HG03565 (cell line): ENCODE measurements around the gene MND1.

Source experiments
- ATAC-seq: cut with Tn5 transposase; IDR thresholded peaks from one replicate; pipeline ENCODE4 v1.9.1; 2021; ENCODE audit warnings: mild to moderate bottlenecking, moderate library complexity; ENCODE audit not compliant: unreplicated experiment

MND1 gene, protein sequence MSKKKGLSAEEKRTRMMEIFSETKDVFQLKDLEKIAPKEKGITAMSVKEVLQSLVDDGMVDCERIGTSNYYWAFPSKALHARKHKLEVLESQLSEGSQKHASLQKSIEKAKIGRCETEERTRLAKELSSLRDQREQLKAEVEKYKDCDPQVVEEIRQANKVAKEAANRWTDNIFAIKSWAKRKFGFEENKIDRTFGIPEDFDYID

DNA sequence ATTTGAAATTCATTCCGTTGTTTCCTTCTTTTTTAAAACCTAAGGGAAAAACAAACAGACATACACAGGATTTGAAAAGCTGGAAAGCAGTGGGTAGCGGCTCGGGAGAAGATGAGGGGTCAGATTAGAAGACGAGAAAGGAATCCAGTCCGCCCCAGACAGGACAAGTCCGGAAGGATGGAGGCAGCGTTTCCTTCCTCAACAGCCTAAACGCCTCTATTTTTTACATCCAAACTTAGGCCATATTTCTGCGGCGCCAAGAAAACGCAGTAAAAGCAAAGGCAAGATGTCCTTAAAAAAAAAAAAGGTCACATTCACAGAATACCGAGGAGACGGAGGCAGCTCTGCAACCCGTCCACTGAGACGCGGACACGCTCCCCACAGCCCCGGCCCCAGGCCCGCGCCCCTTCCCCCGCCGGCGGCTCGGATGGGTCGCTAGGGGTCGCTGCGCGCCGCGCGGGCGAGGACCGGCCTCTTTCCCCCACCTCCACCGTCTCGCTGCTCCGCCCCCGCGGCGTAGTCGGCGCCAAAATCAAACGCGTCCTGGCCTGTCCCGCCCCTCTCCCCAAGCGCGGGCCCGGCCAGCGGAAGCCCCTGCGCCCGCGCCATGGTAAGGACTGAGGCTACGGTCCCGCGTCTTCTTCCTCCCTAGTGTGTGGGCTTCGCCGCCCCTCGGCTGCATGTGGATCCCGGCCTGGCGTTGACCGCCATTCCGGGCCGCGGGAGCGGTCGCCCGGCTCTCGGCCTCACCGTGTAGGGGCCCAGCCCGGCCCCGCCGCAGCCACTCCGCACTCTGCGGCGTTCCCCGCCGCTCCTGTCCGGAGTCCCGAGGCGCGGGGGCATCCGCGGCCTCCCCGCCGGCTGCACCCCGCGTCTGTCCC, at the start of gene MND1:
Gene MND1 (plus strand): TSS at position 558 of the 881 bp plus-strand sequence. CDS start 50 bp downstream, at position 608.
- ATAC-seq, result peak; percentile 70

GRCh38 chr4:153295131-153295755, 49.2 kb upstream of the MND1 start:
- no peak for ATAC-seq

GRCh38 chr4:153296040-153296823, 48.3 kb upstream of the MND1 start:
- no peak for ATAC-seq

GRCh38 chr4:153297116-153297515, 47.4 kb upstream of the MND1 start:
- ATAC-seq, result no peak

DNA sequence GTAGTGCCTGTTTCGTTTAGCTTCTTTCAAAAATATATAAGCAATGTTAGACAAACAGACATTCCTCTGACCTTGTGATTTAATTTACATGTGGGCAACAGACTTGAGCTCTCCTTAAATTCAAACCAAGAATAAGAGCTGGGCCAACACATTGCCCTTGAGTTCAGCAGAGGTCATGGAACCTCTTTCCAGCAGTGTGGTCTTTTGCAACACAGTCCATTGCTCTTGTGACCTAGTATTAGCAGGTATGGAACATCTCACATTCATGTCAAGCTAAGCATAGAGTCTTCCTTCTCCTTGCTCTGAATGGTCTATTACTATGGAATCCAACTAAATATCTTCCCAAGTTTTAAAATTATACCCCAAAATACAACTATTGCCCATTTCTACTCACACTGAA, 33.7 kb upstream of the MND1 start:
- ATAC-seq, result no peak

DNA sequence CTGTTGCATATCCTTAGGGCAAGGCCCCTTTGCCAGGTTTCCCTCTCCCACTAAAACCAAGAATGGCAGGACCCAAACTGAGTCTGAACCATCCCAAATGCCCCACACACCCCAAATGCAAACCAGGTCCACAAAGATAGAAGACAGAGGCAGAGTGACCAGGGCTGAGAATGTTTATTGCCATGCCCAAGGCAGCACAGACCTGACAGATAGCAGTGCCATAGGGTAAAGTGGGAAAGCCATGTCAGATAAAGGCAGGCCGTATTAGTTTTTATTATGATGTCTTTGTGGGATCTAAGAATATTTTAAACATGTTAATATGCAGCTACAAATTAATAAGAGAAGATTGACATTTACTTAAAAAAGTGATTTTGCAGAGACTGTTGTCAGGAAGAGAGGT, 29.6 kb upstream of the MND1 start:
- no peak for ATAC-seq

DNA sequence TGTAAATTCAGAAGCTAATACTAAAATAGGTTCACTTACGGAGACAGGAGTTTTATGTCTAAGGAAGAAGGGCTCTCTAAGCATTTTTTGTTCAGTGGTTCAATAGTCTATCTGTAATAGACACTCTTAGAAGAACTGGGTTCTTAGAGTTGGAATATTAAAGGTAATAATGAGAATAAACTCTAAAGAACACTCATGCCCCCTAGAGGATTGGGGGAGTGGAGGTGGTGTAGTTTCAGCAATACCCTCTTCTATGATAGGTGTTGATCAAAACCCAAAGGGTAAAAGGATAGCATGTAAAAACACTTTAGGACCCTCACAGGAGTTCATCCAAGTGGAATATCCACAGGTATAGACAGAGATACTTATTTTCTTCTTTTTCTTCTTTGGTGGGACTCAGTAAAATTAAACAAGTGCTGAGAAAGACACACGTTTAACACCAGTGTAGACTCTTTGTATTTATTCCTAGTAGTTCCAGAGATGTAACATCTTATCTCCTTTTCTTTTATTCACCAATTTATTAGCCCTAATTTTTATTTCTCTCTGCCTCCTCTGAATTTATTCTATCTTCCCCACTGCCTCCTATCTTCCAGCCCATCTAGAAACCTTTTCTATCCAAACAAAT, 25.7 kb upstream of the MND1 start:
- ATAC-seq, result no peak

- ATAC-seq, result no peak
Observed at GRCh38 chr4:153322791-153323190, 21.7 kb upstream of the MND1 start.

GRCh38 chr4:153324046-153324445, 20.4 kb upstream of the MND1 start:
- ATAC-seq, result no peak

GRCh38 chr4:153325558-153325957, 18.9 kb upstream of the MND1 start:
- no peak for ATAC-seq

DNA sequence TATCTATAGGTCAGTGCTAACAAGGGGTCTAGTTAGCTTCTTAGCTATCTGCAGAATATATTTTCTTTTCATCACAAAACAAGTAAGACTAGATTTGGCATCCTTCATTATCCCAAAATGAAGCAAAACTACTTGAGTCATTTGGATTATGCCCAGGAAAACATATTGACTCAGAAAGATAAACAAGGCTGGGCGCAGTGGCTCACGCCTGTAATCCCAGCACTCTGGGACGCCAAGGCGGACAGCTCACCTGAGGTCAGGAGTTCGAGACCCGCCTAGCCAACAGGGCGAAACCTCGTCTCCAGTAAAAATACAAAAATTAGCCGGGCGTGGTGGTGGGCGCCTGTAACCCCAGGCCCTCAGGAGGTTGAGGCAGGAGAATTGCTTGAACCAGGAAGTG, 18.0 kb upstream of the MND1 start:
- no peak for ATAC-seq

GRCh38 chr4:153327247-153327646, 17.2 kb upstream of the MND1 start:
- ATAC-seq, result no peak

DNA sequence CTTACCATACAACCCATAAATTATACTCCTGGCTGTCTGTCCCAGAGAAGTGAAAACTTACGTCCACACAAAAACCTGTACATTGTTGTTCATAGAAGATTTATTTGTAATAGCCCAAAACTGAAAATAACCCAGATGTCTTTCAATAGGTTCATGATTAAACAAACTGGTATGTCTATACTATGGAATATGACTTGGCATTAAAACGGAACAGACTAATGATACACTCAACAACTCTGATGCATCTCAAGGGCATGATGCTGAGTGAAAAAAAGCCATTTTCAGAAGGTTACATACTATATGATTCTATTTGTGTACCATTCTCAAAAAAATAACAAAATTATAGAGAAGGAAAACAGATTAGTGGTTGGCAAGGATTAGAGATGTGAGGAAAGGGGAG, 11.6 kb upstream of the MND1 start:
- no peak for ATAC-seq

DNA sequence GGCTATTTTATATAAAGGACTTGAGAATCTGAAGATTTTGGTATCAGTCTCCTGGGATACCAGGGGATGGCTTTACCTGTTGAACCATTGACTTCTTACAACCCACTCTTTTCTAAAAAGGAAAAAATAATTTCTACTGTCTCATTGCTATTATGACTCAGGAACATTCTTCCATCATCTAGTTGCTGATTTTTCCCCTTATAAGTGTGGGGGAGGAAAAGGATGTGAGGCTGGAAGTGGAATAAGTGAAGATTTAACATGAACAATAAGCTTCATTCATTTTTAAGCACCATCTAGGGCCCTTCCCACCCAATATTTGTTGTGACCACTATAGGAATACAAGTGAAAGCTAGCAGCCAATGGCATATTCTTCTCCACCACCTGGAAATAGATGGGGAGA, 10.6 kb upstream of the MND1 start:
- ATAC-seq, result no peak

DNA sequence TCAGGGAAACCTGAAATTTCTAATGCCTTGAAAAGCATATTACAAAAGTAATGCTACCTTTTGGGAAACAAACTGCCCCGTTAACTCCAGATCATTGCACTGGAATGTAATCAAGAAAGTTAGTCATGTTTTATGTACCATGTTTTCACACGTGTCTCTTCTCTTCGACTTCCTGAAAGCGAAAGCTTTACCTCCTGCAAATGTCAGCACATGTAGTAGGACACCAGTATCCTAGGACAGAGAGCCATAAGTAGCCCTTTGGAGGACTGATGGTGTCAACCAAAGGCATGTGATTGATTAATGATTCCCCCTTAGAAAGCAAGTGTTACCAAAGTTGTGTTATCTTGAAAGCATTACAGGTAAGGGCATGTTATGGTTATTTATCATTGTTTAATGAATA, 8.8 kb upstream of the MND1 start:
- no peak for ATAC-seq

GRCh38 chr4:153337686-153338085, 6.8 kb upstream of the MND1 start:
- no peak for ATAC-seq

GRCh38 chr4:153341575-153342090, 2.9 kb upstream of the MND1 start:
- no peak for ATAC-seq

DNA sequence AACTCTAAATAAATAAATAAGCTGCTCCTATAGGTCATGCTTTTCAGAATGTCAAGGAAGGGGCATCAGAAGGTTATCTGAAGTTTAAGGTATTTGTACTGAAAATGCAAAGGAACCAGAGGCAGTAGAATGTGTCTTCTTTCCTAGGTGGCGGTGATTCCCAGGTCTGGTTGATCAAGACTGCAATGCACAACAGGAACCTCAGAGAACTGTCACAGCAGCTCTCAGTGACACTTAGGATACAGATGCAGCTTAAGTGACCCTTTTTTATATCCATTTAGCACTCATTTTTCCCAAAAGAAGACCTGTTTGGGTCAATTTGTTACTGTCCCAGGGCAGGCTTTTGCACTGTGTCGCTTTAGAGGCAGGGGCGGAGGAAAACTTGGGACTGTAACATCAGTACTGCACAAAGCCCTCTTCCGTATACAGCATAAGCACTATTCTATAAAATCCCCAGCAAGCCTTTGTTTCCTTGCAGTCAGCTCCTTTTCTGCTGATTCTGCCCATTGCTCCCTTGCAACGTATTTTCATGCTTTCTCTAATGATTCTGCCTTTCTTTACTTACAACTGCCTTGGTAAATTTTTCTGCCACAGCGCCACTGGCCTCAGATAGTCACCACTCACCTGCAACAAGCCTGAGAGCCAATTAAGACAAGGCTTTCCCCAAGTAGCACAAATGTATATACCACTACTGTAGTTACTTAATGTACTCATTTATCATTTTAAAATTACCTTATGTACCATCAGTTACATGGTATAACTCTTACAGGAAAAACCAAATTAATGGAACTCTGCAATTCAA, 1.5 kb upstream of the MND1 start:
- no peak for ATAC-seq
